Stimulated activated CD4-positive, alpha-beta T cell treated with anti-CD3 and anti-CD28 coated beads, Interleukin-1b, Interleukin-23, amount 100 ng/mL, for 1 hour (primary cell): ENCODE results near the gene S100B.

Experiments used
- DNase-seq, 2 donors: peaks; one replicate each; pipeline ENCODE4 v3.0.0-alpha.2; 2020; ENCODE audit warnings: low read depth in 2 of 2

Gene S100B

GRCh38 chr21:46560568-46561444, 44.1 kb downstream of the S100B start:
- no peak for DNase-seq

DNA sequence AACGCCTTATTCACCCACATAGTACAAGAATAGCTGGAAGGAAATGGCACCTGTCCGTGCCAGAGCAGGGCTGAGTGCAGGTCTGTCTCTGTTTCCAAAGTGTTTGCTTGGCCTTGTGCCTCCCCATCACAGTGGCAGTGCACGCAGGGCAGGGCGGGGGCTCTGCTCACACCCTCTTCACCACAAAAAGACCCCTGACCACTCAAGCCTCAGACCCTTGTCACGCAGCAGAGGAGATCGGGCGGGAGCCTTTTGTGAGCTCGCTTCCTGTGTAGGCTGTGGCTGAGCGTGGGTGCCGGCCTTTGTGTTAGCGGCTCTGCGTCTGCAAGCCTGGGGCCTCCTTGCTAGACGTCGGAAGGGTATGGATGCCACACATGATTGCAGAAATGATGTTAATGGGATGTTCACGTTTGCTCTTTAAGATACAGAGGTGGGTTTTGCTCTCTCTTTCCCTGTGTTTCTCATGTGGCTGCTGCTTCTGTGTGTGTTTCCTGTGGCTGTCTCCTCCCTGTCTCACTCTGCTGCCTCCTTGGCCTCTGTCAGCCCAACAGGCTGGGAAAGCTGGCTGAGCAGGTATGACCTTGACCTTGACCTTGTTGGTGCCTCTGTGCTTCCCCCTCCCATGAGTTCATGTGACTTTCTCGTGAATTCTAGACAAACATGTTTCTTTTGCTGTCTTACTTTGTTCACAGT, 45.4 kb downstream of the S100B start:
- peak in 1 of 2 donors; percentile 18 for DNase-seq

DNA sequence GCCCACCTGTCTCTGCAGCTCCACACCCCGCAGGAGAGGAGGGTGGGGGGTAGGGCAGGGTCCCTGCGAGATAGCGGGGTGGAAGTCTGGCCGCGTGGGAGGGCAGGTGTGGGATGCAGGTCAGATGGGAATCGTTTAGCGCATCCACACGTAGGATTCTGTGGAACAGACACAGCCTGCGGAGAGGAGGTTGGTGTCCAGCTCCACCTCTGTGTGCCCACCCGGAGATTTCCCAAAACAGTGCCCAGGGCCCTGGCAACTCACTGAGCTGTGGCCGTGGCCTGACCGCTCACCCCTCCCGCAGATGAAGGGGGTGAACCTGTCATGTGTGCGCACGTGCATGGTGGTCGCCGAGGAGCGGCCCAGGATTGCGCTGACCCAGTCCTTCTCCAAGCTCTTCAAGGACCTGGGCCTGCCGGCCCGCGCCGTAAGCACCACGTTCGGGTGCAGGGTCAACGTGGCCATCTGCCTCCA, 46.9 kb downstream of the S100B start:
- no peak for DNase-seq

- DNase-seq: no peak
These were observed 47.4 kb downstream of the S100B start for GRCh38 chr21:46557469-46557868.

- DNase-seq: no peak
These were observed 48.1 kb downstream of the S100B start for GRCh38 chr21:46556802-46557201.

DNA sequence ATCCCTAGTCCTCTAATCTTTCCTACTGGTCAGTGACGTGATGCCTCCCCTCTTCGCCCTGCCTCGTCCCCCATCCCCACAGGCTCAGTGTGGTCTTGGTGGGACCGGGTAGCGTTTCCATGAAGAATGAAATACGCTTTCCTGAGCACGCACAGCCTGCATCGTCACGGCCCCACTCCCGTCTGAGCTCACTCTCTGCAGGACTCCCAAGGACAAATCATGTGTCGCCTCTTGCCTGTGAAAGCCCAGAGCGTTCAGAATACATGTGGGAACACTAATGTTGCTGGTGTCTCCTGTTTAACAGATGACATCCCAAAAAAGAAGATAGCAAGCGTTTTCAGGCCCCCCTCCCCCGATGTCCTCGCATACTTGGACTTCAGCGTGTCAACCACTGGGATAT, 49.2 kb downstream of the S100B start:
- DNase-seq: no peak

DNA sequence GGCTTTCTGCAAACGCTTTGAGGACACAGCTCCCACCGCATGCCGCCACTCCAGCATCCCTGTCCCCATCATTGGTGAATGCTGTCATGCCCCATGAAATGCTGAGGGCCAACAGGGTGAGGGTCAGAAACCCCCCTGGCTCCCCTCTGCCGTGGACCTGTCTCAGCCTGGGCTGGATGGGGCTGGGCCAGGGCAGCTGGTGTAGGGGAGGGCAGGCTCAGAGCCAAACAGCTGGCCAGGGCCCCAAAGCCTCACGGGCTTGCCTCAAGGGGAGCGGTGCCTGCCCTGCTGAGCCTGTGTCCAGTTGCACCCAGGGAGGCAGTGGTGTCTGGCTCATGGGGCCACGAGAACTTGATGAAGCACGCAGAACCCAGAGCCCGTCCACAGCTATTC, 49.7 kb downstream of the S100B start:
- no peak for DNase-seq

DNA sequence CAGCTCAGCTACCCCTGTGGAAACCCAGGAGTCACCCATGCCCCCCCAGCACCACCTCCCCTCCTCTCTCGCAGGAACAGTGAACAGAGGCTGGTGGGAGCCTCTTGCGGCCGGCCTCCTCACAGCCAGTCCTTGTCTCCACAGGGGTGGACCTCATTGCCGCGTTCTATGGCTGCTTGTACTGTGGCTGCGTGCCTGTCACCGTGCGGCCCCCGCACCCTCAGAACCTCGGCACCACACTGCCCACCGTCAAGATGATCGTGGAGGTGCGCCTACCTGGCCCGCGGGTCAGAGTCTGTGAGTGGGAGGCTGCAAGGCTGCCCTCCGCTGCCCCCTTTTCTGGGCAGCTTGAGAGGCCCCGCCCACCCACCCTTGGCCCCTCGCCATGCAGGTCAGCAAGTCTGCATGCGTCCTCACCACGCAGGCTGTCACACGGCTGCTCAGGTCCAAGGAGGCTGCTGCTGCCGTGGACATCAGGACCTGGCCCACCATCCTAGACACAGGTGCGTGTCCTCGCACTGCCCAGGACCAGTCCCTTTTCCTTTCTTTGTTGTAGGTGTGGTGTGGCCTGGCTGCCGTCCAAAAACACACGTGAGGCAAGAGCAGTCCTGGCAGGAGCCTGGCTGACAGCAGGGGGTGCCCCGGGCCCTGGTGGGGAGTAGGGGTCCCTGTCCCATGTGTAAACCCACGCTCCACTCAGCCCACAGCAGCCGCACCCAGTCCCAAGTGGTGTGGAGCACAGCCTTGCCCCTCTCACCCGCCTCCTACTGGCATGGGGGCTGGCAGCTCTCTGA, 50.3 kb downstream of the S100B start:
- DNase-seq: no peak

DNA sequence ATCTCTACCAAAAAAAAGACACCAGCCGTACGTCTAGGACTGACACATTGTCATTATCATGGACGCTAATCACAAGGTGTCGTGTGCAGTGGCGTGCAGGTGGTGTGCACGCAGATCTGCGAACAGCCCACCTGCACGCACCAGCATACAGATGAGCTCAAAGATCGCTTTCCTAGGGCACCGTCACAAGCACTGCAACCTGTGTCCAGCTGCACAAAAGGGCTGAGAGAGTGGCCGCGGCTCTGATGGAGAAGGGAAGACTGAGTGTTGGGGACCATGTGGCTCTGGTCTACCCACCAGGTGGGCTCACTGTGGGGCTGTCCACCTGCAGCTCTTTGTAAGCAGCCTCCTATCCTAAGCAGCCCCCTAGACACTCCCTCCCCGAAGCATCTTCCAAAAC, 50.9 kb downstream of the S100B start:
- no peak for DNase-seq

DNA sequence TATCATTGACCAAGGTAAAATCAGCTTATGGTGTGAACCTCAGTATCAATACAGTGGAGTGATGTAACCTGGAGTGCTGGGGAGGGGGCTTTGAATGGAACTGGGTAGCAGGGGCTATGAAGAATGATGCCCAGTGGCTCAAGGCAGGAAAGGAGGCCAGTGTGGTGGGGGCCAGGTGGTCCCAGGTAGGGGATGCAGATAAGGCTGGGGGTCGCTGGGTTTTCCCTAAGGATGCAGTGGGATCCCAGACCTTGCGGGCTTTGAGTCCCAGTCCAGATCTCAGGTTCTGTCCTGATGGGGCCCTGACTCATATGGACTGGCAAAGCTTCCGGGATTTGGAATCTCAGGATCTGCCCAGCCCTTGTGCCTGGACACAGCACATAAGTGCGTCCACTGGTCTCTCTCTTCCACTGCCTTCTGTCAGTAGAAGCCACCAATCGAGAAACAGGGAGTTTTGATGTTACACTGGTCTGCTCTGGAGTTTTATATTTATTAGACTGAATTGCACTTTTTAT, 52.0 kb downstream of the S100B start:
- no peak for DNase-seq

- no peak for DNase-seq
These were observed 52.6 kb downstream of the S100B start for GRCh38 chr21:46552274-46552673.

DNA sequence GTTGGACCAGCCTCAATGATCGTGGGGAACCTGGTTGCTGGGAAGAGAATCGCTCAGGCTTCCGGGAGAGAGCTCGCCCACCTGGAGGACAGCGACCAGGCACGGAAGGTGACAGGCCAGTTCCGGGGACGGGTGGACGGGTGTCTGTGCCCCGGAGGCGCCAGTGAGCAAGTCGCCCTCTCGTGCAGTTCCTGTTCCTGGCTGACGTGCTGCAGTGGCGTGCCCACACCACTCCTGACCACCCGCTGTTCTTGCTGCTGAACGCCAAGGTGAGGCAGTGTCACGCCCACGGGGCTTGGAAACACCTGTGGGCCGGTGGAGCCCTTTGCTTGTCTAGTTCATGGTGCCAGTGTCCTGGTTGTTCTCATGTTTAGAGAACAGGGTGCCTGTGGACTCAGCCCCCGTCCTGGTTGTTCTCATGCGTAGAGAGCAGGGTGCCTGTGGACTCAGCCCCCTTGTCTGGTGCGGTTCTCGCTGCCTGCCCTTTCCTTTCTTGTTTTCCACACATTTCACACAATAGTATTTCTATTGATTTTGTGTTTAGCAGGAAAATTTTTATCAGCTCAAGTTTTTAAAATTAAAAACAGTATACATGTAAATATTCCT, 53.1 kb downstream of the S100B start:
- DNase-seq: no peak

DNA sequence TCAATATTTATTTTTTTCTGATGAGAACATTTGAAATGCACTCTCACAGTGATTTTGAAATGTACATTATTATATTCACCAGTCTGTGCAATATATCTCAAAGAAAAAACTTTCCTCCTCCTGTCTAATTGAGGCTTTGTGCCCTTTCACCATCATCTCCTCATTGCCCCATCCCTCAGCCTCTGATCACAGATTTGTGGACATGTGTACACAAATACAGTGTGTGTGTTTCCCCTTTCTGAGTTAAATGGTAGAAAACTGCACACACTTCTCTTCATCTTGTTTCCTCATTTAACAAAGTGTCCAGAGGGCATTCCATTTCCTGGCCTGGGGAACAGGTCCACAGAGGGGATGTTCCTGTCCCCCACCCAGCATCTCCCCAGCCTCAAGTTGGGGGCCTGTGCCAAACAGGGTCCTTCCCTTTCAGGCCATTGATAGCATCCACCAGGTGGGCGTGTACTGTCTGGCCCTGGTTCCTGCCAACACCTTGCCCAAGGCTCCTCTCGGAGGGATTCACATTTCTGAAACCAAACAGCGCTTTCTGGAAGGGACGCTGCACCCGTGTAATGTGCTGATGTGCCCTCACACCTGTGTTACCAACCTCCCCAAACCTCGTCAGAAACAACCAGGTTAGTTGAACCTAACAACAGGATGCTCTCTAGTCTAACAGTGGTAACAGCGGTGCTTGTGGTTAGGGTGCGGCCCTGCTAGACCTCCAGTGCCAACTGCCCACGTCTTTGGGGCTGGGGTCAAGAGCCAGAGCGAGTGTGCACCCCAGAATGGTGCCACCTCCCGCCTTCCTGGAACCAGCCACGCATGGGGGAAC, 54.6 kb downstream of the S100B start:
- DNase-seq: peak in 1 of 2 donors; percentile 29

GRCh38 chr21:46549650-46550049, 55.2 kb downstream of the S100B start:
- DNase-seq: no peak
